Activated T-helper 9 cell treated with anti-CD3 and anti-CD28 coated beads, Interleukin-2, amount 50 U/mL, for 16 hours (primary cell): ENCODE data around the gene NID2.

ENCODE experiments used
- DNase-seq: peaks from one replicate; pipeline ENCODE4 v3.0.0-alpha.2; 2020; ENCODE audit warnings: low read depth

NID2 gene

DNA sequence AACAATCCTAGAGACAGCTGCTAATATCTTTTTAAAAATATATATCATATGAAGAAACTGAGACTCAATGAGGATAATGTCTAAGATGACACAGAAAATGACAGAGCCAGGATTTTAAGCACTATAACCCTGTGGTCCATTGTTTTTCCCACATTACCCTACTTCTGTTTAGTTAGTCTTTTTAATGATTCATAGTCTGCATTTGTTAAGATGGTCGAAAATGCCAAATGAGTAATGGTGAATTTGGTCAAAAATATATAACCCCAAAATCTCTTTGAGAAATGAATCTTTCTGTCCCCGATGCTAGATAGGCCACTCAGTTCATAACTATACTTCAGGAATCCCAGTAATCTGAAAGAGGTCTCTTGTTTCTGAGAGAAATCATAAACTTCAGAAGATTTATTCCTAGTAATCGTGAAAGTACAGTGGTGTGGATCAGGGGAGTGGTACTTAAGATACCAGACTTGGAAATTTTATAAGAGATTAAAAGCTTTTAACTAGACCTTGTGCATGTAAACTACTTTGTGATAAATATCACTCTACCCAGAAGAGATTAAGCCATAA, 68.8 kb downstream of the NID2 start:
- DNase-seq = no peak

DNA sequence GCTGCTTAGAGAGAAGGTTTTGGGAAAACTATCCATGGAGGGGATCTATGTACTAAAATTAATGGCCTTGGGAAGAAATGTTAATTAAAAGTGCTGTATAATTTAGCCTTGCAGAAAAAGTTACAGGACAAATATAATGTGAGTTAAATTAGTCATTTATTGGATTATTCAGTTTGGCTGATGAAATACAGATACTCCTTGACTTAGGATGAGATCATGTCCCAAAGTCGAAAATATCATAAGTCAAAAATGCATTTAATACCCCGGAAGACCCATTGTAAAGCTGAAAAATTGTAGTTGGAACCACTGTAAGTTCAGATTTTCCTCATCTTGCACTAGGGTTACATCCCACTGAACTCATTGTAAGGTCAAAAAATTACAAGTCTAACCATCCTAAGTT, 69.8 kb downstream of the NID2 start:
- DNase-seq = no peak

DNA sequence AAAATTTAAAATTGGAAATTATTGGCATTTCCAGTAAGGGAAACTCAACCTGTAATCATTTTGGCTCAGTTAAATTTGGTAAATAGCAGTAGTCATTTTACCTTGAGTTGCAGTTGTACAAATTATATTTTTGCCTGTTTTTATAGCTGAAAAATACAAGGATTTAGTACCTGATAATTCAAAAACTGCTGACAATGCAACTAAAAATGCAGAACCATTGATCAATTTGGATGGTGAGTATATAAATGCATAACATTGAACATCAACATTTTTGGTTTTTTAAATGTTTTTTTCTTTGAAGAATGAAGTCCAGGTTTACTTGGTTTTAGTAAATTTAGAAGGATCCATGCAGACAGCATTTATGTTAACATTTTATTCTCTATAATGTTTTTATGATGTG, 70.5 kb downstream of the NID2 start:
- no peak for DNase-seq

DNA sequence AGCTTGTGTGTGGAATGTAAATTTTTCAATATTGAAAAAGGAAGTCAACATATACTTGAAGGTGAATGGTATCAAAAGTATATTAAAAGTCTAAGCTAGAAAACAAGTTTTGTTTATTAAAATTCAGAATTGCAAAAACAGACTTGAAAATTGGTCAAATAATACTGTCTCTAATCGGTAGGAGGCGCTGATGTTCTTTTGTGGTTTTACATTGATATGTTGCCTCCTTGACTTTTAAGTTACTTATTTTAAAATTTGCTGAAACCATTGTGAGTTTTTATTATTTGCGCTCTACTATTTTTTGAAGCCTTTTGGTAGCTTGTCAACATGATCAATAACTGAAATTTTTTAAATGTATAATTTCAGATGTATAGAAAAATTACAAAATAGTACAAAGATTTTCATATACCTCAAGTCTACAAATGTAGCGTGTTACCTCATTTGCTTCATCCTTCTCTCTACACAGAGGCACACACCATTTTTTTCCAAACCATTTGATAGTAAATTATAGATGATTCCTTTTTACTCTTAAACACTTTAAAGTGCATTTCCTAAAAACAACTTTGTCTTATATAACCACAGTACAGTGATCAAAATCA, 72.6 kb downstream of the NID2 start:
- no peak for DNase-seq

DNA sequence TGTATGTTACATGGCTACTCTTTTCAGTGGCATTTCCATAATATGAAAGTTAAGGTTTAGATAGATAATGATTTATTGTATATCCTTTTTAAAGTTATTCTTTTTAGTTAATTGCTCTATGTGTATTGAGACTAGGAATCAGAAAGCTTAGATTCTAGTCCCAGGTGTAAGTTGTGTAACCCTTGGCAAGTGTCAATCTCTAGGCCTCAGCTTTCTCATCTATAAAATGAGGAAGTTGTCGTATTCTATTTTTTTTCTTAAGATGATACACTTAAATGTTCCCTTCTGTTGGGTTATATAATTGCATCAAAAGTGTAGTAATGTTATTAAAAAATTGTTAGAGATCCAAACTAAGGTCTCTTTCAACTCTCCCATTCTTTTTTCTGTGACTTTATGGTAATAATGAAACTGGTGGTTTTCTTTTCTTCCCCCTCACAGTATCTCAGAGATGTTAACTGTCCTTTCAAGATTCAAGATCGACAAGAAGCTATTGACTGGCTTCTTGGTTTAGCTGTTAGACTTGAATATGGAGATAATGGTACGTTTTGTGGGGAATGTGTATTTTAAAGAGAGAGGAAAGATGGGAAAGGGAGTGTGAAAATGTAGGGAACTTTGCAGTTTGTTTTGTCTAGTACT, 75.5 kb downstream of the NID2 start:
- DNase-seq = no peak

DNA sequence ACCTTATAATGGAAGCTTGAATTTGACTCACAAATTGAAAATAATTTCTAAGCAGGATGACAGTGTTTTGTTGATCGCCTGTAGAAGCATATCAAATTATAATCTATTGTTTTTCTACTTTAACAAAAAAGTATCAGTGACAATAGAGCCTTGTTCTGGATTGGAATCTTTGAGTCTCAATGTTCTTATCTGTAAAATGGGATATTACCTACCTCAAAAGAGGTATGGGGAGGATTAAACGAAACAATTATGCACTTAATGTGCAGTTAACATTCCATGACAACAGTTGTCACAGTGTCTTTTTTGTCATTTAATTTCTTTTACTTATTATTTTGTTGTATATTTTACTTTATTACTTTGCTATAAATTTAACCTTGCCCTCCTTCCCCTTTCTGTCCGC, 78.4 kb downstream of the NID2 start:
- no peak for DNase-seq

DNA sequence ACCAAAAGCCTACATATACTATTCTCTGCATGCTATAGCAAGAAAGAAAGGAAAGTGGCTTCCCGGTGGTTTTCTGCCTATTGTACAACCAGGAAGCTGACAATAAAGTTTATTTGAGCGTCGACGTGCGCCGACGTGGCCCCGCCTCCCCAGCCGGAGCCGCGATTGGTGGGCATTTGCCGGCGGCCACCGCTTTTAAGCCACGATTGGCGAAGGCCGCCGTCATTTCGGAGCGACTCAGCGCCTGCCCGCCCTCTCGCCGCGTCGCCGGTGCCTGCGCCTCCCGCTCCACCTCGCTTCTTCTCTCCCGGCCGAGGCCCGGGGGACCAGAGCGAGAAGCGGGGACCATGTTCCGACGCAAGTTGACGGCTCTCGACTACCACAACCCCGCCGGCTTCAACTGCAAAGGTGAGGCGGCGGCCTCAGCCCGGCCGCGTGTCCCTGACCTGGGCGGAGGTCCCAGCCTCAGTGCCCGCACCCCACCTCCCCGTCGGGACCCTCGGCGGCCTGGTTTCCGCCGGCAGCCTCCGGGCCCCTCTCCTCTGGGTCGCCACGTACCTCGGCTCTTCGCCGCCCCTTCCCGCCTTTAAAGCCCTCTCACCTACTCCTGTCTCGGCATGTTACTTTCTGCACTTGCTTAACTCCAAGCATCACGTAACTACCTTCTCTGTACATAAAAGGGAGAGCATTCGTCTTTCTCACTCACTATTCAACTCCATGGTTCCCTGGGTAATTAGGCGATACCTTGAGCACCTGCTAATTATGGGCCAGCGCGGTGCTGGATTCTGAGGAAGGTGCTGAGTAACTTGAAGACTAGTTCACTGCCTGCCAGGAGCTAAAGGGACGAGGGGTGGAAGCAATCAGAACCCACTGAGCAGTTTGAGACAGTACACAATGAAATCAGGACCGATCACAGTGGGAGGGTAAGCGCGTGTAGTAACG, 79.3 kb downstream of the NID2 start, which contains the start of gene RTRAF:
TSS of gene RTRAF (plus strand) at position 254 of the 942 bp plus-strand sequence. CDS start at position 348, 94 bp downstream.
- DNase-seq = peak; percentile 89

DNA sequence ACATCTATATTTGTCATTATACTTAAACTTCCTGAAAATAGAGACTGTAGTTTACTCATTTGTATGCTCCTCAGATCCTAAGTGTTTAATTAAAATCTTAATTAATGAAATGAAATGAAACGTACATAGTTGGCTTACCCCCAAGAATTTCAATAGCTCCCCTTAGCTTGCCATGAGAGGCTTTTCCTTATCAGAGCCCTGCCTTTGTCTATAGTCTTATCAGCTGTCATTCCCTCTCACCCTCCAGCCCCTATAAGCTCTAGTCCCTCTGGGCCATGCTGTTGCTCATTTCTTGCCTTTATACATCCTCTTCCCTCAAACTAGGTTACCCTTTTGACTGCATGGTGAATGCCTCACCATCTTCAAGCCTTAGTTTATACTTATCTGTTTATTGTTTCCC, 80.6 kb downstream of the NID2 start:
- no peak for DNase-seq

DNA sequence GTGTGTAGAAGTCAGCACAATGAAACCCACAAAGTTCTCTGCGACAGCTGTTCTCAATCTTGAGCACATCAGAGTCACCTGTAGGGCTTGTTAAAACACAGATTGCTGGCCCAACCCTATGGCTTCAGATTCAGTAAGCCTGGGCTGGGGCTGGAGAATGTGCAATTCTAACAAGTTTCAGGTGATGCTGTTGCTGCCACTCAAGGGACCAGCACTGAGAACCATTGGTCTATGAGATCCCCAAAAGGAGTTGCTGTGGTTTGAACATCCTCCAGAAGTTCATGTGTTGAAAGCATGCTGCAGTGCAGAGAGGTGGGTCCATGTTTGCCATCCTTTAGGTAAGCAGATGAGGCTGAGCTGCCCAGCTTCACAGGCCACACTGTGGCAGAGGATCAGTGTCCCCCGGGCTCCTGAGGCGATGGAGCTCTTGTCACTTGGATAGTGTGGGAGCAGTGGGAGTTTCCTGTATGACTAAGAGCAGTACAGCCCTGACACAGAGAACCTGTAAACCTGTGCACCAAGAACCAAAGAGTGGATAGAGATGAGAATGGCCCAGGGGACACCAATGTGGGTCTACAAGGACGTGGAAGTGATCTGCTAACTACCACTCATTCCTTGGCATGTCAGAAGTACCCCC, 87.5 kb downstream of the NID2 start:
- no peak for DNase-seq

DNA sequence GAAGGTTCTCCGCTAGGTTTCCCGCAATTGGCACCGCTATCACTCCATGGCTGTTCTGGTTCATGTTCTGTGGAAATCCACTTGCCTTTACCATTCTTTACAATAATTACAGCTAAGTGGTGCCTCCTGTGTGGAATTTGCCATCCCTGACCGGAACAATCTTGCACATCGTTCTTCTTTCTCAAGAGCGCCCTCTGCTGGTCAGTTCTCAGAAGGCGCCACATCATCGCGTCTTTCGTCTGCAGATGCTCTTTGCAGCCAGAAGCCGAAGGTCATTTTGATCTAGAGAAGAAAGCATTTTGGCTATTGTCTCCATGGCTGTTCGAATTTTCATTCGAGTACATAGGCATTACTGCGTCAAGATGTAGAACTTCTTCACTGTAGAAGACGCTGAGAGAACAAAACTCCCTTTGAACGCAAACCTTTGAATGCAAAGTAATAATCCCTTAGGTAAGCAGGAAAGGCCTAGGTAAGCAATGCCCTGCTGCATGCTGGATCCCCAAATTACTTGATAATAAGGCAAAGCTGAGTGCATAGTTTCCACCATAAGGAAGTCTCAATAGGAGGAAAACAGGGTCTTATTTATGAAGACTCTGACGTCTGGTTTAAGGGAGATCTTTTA, 89.7 kb downstream of the NID2 start:
- DNase-seq = peak; percentile 70

DNA sequence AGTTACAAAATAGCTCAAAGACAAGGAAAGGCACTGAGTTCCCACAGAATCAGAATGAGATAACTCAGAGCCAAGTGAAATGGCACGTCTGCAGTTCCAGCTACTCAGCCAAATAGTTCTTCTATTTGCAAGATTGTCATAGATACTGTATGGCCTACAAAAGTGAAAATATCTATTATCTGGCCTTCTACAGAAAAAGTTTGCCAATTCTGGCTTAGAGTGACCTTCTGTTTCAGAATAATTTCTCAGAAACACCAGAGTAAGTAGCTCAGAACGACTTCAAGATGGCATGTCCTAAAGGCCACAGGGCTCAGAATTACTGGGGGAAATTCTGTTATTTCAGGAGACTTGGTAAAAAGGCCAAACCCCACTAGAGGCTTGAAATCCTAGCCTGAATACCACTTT, 90.2 kb downstream of the NID2 start:
- no peak for DNase-seq

DNA sequence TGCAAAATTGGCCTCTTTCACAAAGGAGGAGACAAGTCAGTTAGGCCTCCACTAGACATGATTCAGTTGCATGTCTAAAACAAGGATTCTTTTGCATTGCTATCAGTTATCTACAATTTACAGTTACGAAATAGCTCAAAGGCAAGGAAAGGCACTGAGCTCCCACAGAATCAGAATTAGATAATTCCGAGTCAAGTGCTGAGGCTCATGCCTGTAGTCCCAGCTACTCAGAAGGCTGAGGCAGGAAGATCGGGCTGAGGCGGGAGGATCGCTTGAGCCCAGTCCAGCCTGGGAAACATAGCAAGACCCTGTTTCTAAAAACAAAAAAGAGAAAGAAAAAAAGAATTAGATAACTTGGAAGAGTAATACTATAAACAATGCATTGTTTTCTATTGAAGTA, 91.8 kb downstream of the NID2 start:
- DNase-seq = no peak

DNA sequence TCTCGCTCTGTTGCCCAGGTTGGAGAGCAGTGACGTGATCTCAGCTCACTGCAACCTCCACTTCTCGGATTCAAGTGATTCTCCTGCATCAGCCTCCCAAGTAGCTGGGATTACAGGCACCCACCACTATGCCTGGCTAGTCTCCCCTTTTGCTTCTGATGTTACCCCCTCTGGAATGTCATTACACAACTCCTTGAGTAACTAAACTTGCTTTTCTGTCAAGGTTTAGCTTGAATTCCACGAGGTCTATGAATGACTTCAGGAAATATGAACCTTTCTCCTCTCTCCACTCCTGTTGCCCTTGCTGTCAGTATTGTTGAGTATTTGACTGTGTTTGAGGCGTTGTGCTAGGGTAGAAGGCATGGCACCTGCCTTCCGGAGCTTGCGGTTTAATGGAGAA, 96.3 kb downstream of the NID2 start:
- no peak for DNase-seq

DNA sequence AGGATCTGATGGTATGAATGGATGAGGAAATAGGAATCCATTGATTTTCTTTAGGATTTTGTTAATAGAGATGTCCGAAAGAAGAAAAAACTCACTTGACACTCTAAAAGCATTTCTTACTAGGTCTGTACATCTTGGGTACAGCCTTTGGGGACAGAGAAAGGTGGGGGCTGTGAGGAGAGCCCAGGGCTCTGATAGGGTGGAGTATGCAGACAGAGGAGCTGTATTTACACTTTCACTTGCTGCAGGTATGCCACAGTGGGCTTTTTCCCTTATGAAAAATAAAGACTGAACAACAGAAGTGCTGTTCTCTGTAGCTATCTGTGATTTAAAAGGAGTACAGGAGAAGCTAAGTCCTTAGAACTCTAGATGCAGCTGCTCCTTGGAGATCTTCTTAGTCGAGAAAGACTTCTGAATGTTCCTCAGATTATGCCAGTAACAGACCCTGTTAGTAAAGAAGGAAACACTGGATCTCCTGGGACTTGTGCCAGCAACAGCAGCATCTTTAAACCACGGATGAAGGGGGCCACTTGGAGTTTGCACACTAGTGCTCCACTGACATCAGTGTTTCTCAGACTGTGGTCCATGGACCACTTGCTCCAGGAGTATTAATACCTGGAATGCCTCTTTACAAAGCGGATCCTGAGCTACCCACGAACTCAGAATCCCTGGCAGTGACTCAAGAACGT, 98.9 kb downstream of the NID2 start:
- no peak for DNase-seq

DNA sequence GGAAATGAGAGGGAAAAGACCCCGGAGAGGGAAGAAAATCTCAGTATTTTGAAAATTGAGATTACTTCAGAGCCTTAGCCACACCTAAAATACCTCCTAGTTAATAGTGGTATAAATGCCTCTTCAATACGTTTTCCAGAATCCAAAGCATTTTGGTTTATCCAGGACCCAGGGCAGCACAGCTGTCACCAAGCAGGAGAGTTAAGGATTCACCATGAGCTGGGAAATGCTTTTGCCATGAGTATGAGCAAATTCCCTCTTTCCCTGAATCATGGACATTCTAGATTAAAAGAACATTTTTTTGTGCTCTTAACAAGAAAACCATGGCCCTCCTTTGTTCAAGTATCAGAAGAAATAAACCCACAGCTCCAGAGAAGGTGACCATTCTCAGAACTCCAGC, 101.3 kb downstream of the NID2 start:
- DNase-seq = no peak

DNA sequence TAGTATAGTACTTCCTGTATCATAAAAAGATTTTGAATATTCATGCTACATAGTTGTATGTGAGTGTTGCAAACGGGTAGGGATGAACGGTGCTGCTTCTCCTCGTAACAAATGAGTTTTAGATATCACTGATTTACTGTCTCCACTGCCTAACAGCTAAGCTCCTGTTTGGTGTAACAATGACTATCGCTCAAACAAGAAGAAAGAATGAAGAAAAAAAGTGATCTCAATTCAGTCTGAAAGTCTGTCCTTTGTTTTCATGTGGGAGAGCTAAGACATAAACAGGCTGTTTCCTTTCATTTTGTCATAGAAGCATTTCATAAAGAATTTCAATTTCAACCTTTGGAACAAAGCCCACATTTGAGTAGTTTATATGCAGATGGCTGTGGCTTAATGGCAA, 105.6 kb downstream of the NID2 start:
- DNase-seq = no peak

DNA sequence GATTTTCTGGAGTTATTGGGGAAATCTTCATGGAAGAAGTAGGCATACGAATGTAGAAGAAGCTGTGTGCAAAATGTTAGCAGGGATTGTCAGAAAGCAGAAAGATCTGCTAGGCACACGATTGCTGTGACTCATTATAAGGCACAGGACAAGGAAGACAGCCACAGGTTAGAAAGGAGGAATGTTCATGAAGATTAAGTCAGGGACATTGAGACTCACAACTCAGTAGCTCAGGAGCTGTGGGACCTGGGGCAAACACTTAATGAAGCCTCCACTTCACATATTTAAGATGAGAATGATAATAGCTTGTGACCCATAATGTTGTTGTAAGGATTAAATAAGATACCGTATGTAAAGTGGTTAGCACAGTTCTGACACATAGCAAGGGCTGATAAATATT, 106.1 kb downstream of the NID2 start:
- no peak for DNase-seq

DNA sequence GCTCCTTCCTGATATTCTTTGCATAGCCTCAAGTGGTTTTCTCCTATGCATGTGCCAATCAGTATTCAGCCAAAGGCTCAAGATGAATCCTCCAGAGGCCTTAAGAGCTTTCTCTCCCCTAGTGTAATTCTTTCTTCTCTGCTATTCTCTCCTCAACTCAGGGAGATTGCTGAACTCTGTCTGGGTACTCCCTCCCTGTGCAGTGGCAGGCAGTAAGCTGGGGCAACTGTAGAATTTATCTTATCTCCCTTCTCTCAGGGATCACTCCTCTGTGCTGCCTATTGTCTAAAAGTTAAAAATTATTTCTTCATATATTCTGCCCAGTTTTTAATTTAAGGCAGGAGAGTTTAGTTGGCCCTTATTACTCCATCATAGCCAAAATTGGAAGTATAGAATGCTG, 108.0 kb downstream of the NID2 start:
- DNase-seq = no peak

DNA sequence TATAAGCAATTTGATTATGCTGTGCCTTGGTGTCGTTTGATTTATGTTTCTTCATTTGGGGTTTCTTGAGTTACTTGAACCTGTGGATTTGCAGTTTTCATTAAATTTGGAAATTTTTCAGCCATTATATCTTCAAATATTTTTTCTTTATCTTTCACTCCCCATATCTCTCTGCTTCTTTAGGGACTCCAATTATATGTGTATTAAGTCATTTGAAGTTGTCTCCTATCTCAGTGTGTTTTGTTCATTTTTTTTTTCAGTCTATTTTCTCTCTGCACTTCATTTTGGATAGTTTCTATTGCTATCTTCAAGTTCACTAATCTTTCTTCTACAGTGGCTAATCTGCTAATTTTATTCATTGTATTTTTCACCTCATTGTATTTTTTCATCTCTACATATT, 108.9 kb downstream of the NID2 start:
- no peak for DNase-seq

DNA sequence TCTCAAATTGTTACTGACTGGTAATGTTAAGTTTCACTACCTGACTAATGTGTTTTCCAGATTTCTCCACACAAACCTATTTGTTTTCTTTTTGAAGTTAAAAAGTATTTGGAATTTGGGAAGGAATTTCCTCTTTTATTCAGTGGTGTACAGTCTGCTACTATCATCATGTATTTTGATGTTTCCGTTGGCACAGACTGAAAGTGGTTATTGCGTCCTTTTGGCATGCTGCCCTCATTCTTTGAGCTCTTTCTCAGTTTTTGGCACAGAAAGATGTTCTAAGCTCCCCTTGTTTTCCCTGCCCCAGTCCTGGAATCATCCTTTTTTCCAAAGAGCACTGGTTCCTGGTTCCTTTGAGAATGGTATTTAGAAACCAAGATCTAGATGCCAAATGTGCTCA, 110.9 kb downstream of the NID2 start:
- no peak for DNase-seq
